SU-DHL-6 (cell line): ENCODE results near the gene FAM177B.

ENCODE experiments used
- H2AFZ ChIP-seq: fragments of 200-600 bp; sonication (generic); 2 replicates; pipeline ENCODE4 v1.6.1; 2014; ENCODE audit warnings: low read depth, mild to moderate bottlenecking, moderate library complexity, mixed read lengths, antibody characterized with exemption, low read length; ENCODE audit not compliant: severe bottlenecking
- H3F3A ChIP-seq: fragments of 200-600 bp; shearing (Covaris generic); 2 replicates; pipeline ENCODE4 v1.6.0; 2016; ENCODE audit warnings: antibody characterized with exemption, mild to moderate bottlenecking; ENCODE audit not compliant: insufficient read depth
- H3K27ac ChIP-seq: fragments of 200-600 bp; sonication (generic); 2 replicates; pipeline ENCODE4 v1.5.1; 2016; ENCODE audit warnings: low read depth, mild to moderate bottlenecking, low read length, moderate library complexity, mixed read lengths
- H3K27me3 ChIP-seq: fragments of 200-600 bp; sonication (generic), shearing (Covaris generic); 2 replicates; pipeline ENCODE4 v1.6.0; 2014; ENCODE audit warnings: mild to moderate bottlenecking, low read length
- H3K36me3 ChIP-seq: fragments of 200-600 bp; sonication (generic); 2 replicates; pipeline ENCODE4 v1.6.1; 2014; ENCODE audit warnings: mild to moderate bottlenecking, low read length, mixed read lengths
- H3K4me2 ChIP-seq: fragments of 300-600, 200-600 bp; shearing (Covaris generic), sonication (generic); 2 replicates; pipeline ENCODE4 v1.6.0; 2014; ENCODE audit warnings: low read length, low read depth, mild to moderate bottlenecking; ENCODE audit not compliant: poor library complexity, severe bottlenecking
- H3K4me3 ChIP-seq: fragments of 200-600 bp; sonication (generic); 2 replicates; pipeline ENCODE4 v1.5.1; 2014; ENCODE audit warnings: antibody characterized with exemption, low read length, mild to moderate bottlenecking, mixed read lengths; ENCODE audit not compliant: insufficient read depth, poor library complexity, severe bottlenecking
- H3K79me2 ChIP-seq: fragments of 200-600 bp; sonication (generic); 2 replicates; pipeline ENCODE4 v1.6.1; 2014; ENCODE audit warnings: mild to moderate bottlenecking, low read length, moderate library complexity; ENCODE audit not compliant: insufficient read depth
- H3K9ac ChIP-seq: fragments of 200-600 bp; sonication (generic); 2 replicates; pipeline ENCODE4 v1.7.0; 2014; ENCODE audit warnings: mild to moderate bottlenecking, low read length
- H3K9me2 ChIP-seq: fragments of 200-600 bp; sonication (generic); replicated peaks from 2 replicates; pipeline ENCODE4 v1.6.1; 2014; ENCODE audit warnings: low read length; ENCODE audit not compliant: insufficient read depth
- H3K9me3 ChIP-seq: fragments of 200-600 bp; sonication (generic); 2 replicates; pipeline ENCODE4 v1.6.1; 2014; ENCODE audit warnings: low read length, mixed read lengths; ENCODE audit not compliant: insufficient read depth
- H4K20me1 ChIP-seq: fragments of 200-600 bp; sonication (generic); 2 replicates; pipeline ENCODE4 v1.6.1; 2014; ENCODE audit warnings: low read depth, mild to moderate bottlenecking, antibody characterized with exemption, low read length, moderate library complexity, mixed read lengths
- EZH2phosphoT487 ChIP-seq: fragments of 200-600 bp; sonication (generic), shearing (Covaris generic); conservative IDR thresholded peaks from 2 replicates; pipeline ENCODE4 v1.6.1; 2018; ENCODE audit warnings: mild to moderate bottlenecking, antibody characterized with exemption, low read length, moderate library complexity, mixed read lengths
- TF ChIP-seq, protein P1 (sequence below): fragments of 200-600 bp; sonication (generic); IDR thresholded peaks from one replicate; pipeline ENCODE4 v1.5.1; 2017; ENCODE audit warnings: antibody characterized with exemption, mild to moderate bottlenecking, low read length, moderate library complexity; ENCODE audit not compliant: insufficient read depth, poor library complexity, severe bottlenecking

The FAM177B gene

DNA sequence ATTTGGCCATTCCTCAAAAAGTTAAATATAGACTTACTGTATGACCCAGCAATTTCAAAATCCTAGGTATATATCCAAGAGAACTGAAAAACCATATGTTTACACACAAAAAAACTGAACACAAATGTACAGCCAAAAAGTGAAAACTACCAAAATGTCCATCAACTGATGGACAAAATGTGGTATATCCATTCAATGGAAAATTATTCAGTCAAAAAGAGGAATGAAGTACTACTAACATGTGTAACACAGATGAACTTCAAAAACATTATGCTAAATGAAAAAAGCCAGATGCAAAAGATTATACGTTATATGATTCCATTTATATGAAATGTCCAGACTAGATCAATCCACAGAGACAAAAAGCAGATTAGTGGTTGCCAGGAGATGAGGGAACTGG lies 32.7 kb upstream of the FAM177B start:
- Histone ChIP-seq H3K79me2 (peaks cover 16% of the 10 kb centered on the region; the same call in 1 of the 2 replicates), H3K4me3 (no peak overlapping the region), H3K4me2 (no peak overlapping the region), H3F3A (no peaks in the 10 kb centered on the region), H2AFZ (no peak overlapping the region), H3K36me3 (peaks cover 4% of the 10 kb centered on the region; the same call in 1 of the 2 replicates), H3K27ac (no peak overlapping the region), H3K9me2 (no peaks in the 10 kb centered on the region), H3K27me3 (no peaks in the 10 kb centered on the region), H4K20me1 (no peaks in the 10 kb centered on the region), H3K9me3 (no peaks in the 10 kb centered on the region), H3K9ac (no peak overlapping the region)
- TF ChIP-seq, protein P1, sequence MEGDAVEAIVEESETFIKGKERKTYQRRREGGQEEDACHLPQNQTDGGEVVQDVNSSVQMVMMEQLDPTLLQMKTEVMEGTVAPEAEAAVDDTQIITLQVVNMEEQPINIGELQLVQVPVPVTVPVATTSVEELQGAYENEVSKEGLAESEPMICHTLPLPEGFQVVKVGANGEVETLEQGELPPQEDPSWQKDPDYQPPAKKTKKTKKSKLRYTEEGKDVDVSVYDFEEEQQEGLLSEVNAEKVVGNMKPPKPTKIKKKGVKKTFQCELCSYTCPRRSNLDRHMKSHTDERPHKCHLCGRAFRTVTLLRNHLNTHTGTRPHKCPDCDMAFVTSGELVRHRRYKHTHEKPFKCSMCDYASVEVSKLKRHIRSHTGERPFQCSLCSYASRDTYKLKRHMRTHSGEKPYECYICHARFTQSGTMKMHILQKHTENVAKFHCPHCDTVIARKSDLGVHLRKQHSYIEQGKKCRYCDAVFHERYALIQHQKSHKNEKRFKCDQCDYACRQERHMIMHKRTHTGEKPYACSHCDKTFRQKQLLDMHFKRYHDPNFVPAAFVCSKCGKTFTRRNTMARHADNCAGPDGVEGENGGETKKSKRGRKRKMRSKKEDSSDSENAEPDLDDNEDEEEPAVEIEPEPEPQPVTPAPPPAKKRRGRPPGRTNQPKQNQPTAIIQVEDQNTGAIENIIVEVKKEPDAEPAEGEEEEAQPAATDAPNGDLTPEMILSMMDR: no peak
- TF ChIP-seq EZH2phosphoT487: no peak

DNA sequence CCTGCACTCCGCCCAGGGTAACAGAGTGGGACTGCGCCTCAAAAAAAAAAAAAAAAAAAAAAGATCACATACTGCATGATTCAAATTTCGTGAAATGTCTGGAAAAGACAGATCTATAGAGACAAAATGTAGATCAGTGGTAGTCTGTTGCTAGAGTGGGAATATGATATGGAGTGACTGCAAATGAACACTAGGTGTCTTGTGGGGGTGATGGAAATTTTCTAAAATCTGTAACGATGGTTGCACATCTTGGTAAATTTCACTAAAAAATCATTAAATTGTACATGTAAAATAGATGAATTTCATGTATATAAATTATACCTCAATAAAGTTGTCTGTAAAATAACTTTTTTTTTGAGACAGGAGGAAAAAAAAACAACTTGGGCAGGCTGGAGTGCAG lies 30.2 kb upstream of the FAM177B start:
- Histone ChIP-seq H3K27me3 (no peaks in the 10 kb centered on the region), H2AFZ (no peak overlapping the region), H3K4me2 (no peak overlapping the region), H4K20me1 (no peaks in the 10 kb centered on the region), H3K27ac (no peak overlapping the region), H3K9ac (no peak overlapping the region), H3K4me3 (no peak overlapping the region), H3K9me3 (no peaks in the 10 kb centered on the region), H3F3A (0 out of 2 replicates have a peak, but pooled peaks cover 2% of the 10 kb centered on the region), H3K79me2 (peaks cover 16% of the 10 kb centered on the region; the same call in 1 of the 2 replicates), H3K9me2 (no peaks in the 10 kb centered on the region), H3K36me3 (peaks cover 4% of the 10 kb centered on the region; the same call in 1 of the 2 replicates)
- TF ChIP-seq, protein P1: no peak
- no peak for TF ChIP-seq EZH2phosphoT487

DNA sequence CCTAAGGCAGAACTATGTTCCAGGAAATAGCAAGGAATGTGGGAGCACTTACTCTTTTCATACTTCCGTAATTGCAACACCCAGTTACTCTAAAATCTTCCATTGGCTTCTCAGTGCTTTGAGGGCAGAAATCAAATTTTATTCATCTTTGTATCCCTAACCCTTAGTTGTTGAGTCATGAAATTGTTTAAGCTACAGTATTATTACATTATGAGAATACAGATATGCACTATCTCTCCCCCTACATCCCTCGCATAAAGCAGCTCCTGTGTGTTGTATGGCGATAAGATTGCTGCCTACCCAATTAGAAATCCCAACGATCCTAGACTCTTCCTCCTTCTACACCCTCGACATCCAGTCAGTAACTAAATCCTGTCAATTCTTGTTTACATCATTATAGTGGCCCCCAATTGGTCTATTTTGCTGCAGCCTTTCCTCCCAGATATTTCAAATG lies 27.3 kb upstream of the FAM177B start:
- H3K79me2 ChIP-seq: peaks cover 19% of the 10 kb centered on the region
- no peaks in the 10 kb centered on the region for H4K20me1 ChIP-seq
- no peak overlapping the region for H2AFZ ChIP-seq
- H3F3A ChIP-seq: peaks cover 7% of the 10 kb centered on the region; the same call in 1 of the 2 replicates
- no peak overlapping the region for H3K9ac ChIP-seq
- no peak overlapping the region for H3K4me2 ChIP-seq
- no peaks in the 10 kb centered on the region for H3K9me3 ChIP-seq
- TF ChIP-seq EZH2phosphoT487: no peak
- TF ChIP-seq, protein P1: no peak
- H3K36me3 ChIP-seq: no peaks in the 10 kb centered on the region
- no peaks in the 10 kb centered on the region for H3K27me3 ChIP-seq
- no peak overlapping the region for H3K4me3 ChIP-seq
- H3K9me2 ChIP-seq: no peaks in the 10 kb centered on the region
- no peak overlapping the region for H3K27ac ChIP-seq
